Mucosa of gallbladder (tissue), 1 donor: ENCODE measurements around the gene STIM1. TPM values are rescaled to one million over a fixed set of nuclear protein-coding genes. Genes with fewer than 3 reads are reported as not detected.

ENCODE experiments used
- DNase-seq: peaks from one replicate; pipeline ENCODE4 v3.0.0-alpha.2; 2020; ENCODE audit warnings: low spot score
- total RNA-seq: library from RNA; stranded (reverse); gene quantifications from one replicate; pipeline ENCODE4 v1.2.1, GENCODE V29; 2021
- donor health status: DM: no; HTN: no; CAD: no.

STIM1 gene
- total RNA-seq, 1 donor from 2014 or later = 123 TPM

- no peak for DNase-seq
Observed at GRCh38 chr11:3916962-3917361, 61.5 kb downstream of the STIM1 start.

- no peak for DNase-seq
Observed at GRCh38 chr11:3920148-3920852, 64.8 kb downstream of the STIM1 start.

- no peak for DNase-seq
Observed at GRCh38 chr11:3922056-3922455, 66.6 kb downstream of the STIM1 start.

GRCh38 chr11:3925513-3925912 lies 70.0 kb downstream of the STIM1 start:
- DNase-seq = no peak

- no peak for DNase-seq
Observed at GRCh38 chr11:3926458-3927095, 71.1 kb downstream of the STIM1 start.

GRCh38 chr11:3927129-3927796 lies 71.8 kb downstream of the STIM1 start:
- DNase-seq = no peak

- DNase-seq = no peak
Observed at GRCh38 chr11:3929232-3929631, 73.8 kb downstream of the STIM1 start.

- no peak for DNase-seq
Observed at GRCh38 chr11:3929649-3930048, 74.2 kb downstream of the STIM1 start.

- DNase-seq = no peak
Observed at GRCh38 chr11:3932698-3933097, 77.2 kb downstream of the STIM1 start.

GRCh38 chr11:3933165-3933628 lies 77.7 kb downstream of the STIM1 start:
- DNase-seq = no peak

GRCh38 chr11:3934658-3935057 lies 79.2 kb downstream of the STIM1 start:
- no peak for DNase-seq

GRCh38 chr11:3936517-3936916 lies 81.1 kb downstream of the STIM1 start:
- DNase-seq = no peak

- no peak for DNase-seq
Observed at GRCh38 chr11:3939211-3939610, 83.7 kb downstream of the STIM1 start.

GRCh38 chr11:3939651-3940190 lies 84.3 kb downstream of the STIM1 start:
- no peak for DNase-seq

GRCh38 chr11:3942160-3942955 lies 86.9 kb downstream of the STIM1 start:
- DNase-seq = no peak

GRCh38 chr11:3942956-3943497 lies 87.6 kb downstream of the STIM1 start:
- no peak for DNase-seq

- no peak for DNase-seq
Observed at GRCh38 chr11:3944198-3944597, 88.7 kb downstream of the STIM1 start.

GRCh38 chr11:3946455-3947017 lies 91.1 kb downstream of the STIM1 start:
- DNase-seq = no peak

GRCh38 chr11:3947061-3947460 lies 91.6 kb downstream of the STIM1 start:
- peak; percentile 50 for DNase-seq

- DNase-seq = no peak
Observed at GRCh38 chr11:3949125-3949524, 93.7 kb downstream of the STIM1 start.

- DNase-seq = peak; percentile 32
Observed at GRCh38 chr11:3950996-3951660, 95.7 kb downstream of the STIM1 start.
